Smooth muscle cell of the brain vasculature (primary cell): ENCODE results near the gene CDK6.
"Not testable (repeated sequence)": the region's sequence is repeated elsewhere in the genome, so short reads cannot be mapped to it uniquely, and the experiment has no call there.

Source experiments
- DNase-seq: peaks from one replicate; pipeline ENCODE4 v3.0.0-alpha.2; 2012; ENCODE audit warnings: low read depth, low spot score

Gene CDK6

GRCh38 chr7:92836489-92836999, at the start of gene CDK6:
Gene CDK6 (minus strand): TSS chr7:92836573. CDS start chr7:92833323, 3,250 bp downstream.
- DNase-seq = no peak

GRCh38 chr7:92886039-92886438, 49.7 kb upstream of the CDK6 start:
- DNase-seq = not testable (repeated sequence)

- no peak for DNase-seq
Observed at GRCh38 chr7:92884218-92884617, 47.8 kb upstream of the CDK6 start.

- no peak for DNase-seq
Observed at GRCh38 chr7:92882760-92883159, 46.4 kb upstream of the CDK6 start.

GRCh38 chr7:92881091-92881485, 44.7 kb upstream of the CDK6 start:
- DNase-seq = no peak

- no peak for DNase-seq
Observed at GRCh38 chr7:92880212-92881090, 44.1 kb upstream of the CDK6 start.

- no peak for DNase-seq
Observed at GRCh38 chr7:92877367-92877766, 41.0 kb upstream of the CDK6 start.

GRCh38 chr7:92876836-92877235, 40.5 kb upstream of the CDK6 start:
- no peak for DNase-seq

GRCh38 chr7:92875719-92876118, 39.3 kb upstream of the CDK6 start:
- no peak for DNase-seq

- DNase-seq = no peak
Observed at GRCh38 chr7:92875173-92875572, 38.8 kb upstream of the CDK6 start.

GRCh38 chr7:92874567-92874966, 38.2 kb upstream of the CDK6 start:
- DNase-seq = no peak

GRCh38 chr7:92873776-92874175, 37.4 kb upstream of the CDK6 start:
- DNase-seq = no peak

GRCh38 chr7:92872701-92873100, 36.3 kb upstream of the CDK6 start:
- DNase-seq = no peak

GRCh38 chr7:92868683-92869293, 32.4 kb upstream of the CDK6 start:
- no peak for DNase-seq

GRCh38 chr7:92864169-92864568, 27.8 kb upstream of the CDK6 start:
- DNase-seq = not testable (repeated sequence)

GRCh38 chr7:92856436-92856835, 20.1 kb upstream of the CDK6 start:
- no peak for DNase-seq

GRCh38 chr7:92854501-92855238, 18.3 kb upstream of the CDK6 start:
- no peak for DNase-seq

GRCh38 chr7:92851732-92852131, 15.4 kb upstream of the CDK6 start:
- no peak for DNase-seq

GRCh38 chr7:92850516-92850915, 14.1 kb upstream of the CDK6 start:
- DNase-seq = no peak

- DNase-seq = no peak
Observed at GRCh38 chr7:92849322-92849721, 12.9 kb upstream of the CDK6 start.

- DNase-seq = no peak
Observed at GRCh38 chr7:92848851-92849250, 12.5 kb upstream of the CDK6 start.

- DNase-seq = no peak
Observed at GRCh38 chr7:92848441-92848840, 12.1 kb upstream of the CDK6 start.
